Measurements from ENCODE around the gene CLSTN1. TPM values are rescaled to one million over a fixed set of nuclear protein-coding genes. Genes with fewer than 3 reads are reported as not detected.

Gene CLSTN1
- total RNA-seq, 1 experiment from 2014 or later: 119 TPM

DNA sequence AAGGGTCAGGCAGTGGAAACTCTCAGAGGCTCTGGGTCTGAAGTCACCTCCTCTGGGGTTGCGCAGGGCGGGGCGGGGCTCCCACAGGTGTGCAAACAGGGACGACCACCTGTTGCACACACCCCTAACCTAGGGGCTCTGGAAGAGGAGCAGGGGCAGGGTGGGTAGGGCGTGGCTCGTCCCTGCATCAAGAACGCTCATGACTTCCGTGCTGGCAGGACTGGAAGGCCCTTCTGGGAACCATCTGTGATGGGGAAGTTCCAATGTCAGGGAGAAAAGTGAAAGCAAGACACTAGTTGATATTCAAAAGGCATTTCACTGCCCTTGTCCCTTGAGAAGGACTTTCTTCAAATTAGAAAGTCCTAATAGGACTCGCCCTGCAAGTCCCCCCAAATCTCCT, 22.1 kb upstream of the CLSTN1 start (continued):
- TF ChIP-seq, protein P1, sequence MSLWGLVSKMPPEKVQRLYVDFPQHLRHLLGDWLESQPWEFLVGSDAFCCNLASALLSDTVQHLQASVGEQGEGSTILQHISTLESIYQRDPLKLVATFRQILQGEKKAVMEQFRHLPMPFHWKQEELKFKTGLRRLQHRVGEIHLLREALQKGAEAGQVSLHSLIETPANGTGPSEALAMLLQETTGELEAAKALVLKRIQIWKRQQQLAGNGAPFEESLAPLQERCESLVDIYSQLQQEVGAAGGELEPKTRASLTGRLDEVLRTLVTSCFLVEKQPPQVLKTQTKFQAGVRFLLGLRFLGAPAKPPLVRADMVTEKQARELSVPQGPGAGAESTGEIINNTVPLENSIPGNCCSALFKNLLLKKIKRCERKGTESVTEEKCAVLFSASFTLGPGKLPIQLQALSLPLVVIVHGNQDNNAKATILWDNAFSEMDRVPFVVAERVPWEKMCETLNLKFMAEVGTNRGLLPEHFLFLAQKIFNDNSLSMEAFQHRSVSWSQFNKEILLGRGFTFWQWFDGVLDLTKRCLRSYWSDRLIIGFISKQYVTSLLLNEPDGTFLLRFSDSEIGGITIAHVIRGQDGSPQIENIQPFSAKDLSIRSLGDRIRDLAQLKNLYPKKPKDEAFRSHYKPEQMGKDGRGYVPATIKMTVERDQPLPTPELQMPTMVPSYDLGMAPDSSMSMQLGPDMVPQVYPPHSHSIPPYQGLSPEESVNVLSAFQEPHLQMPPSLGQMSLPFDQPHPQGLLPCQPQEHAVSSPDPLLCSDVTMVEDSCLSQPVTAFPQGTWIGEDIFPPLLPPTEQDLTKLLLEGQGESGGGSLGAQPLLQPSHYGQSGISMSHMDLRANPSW (CRISPR knock-in tag; conservative IDR thresholded peaks at IDR 0.05; ENCODE audit: low read depth): no peak

DNA sequence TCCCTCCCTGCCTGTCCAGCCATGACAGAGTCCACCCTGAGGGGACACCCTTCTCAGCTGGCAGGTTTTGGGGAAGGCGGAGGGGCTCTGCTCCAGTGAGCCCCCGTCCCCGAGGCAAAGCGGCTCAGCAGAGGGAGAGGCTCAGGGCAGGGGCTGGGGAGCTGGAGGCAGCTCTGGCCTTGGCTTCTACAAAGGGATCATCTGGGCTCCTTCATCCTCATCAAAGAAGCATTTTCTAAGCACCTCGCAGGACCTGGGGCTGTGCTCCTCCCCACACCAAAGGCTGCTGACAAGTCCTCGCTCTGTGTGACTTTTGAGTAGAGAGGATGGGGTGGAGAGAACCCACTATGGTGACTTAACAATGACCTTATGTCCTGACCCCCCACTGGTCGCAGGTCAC, 21.0 kb upstream of the CLSTN1 start:
- H3K9me3 Mint-ChIP-seq: no peaks in the 10 kb centered on the region
- H3K4me1 Mint-ChIP-seq: peaks cover 20% of the 10 kb centered on the region
- ChIA-PET CTCF (interaction anchor here (0.6 to 1.4 kb wide), 4 partner anchors 10 to 123 kb away, joined by 3 to 7 read pairs (median 3); no protein-coding TSS in a partner anchor), POLR2A (interaction anchor here (0.8 kb wide), 1 partner anchor 9 kb away, joined by 3 read pairs; no protein-coding TSS in a partner anchor)
- TF ChIP-seq AFF4 (CRISPR knock-in tag; IDR thresholded peaks at IDR 0.05; ENCODE audit: borderline replicate concordance) (no peak), GTF2I (CRISPR knock-in tag; conservative IDR thresholded peaks at IDR 0.05) (no peak), MYBL2 (CRISPR knock-in tag; IDR thresholded peaks at IDR 0.05) (no peak), ZNF138 (CRISPR knock-in tag; conservative IDR thresholded peaks at IDR 0.05) (no peak)
- TF ChIP-seq, protein P2, sequence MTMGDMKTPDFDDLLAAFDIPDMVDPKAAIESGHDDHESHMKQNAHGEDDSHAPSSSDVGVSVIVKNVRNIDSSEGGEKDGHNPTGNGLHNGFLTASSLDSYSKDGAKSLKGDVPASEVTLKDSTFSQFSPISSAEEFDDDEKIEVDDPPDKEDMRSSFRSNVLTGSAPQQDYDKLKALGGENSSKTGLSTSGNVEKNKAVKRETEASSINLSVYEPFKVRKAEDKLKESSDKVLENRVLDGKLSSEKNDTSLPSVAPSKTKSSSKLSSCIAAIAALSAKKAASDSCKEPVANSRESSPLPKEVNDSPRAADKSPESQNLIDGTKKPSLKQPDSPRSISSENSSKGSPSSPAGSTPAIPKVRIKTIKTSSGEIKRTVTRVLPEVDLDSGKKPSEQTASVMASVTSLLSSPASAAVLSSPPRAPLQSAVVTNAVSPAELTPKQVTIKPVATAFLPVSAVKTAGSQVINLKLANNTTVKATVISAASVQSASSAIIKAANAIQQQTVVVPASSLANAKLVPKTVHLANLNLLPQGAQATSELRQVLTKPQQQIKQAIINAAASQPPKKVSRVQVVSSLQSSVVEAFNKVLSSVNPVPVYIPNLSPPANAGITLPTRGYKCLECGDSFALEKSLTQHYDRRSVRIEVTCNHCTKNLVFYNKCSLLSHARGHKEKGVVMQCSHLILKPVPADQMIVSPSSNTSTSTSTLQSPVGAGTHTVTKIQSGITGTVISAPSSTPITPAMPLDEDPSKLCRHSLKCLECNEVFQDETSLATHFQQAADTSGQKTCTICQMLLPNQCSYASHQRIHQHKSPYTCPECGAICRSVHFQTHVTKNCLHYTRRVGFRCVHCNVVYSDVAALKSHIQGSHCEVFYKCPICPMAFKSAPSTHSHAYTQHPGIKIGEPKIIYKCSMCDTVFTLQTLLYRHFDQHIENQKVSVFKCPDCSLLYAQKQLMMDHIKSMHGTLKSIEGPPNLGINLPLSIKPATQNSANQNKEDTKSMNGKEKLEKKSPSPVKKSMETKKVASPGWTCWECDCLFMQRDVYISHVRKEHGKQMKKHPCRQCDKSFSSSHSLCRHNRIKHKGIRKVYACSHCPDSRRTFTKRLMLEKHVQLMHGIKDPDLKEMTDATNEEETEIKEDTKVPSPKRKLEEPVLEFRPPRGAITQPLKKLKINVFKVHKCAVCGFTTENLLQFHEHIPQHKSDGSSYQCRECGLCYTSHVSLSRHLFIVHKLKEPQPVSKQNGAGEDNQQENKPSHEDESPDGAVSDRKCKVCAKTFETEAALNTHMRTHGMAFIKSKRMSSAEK (CRISPR knock-in tag; IDR thresholded peaks at IDR 0.05; ENCODE audit: borderline replicate concordance): no peak
- TF ChIP-seq, protein P3, sequence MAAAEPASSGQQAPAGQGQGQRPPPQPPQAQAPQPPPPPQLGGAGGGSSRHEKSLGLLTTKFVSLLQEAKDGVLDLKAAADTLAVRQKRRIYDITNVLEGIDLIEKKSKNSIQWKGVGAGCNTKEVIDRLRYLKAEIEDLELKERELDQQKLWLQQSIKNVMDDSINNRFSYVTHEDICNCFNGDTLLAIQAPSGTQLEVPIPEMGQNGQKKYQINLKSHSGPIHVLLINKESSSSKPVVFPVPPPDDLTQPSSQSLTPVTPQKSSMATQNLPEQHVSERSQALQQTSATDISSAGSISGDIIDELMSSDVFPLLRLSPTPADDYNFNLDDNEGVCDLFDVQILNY (CRISPR knock-in tag; IDR thresholded peaks at IDR 0.05): no peak
- H3K27me3 Mint-ChIP-seq (ENCODE audit: low read depth): no peaks in the 10 kb centered on the region; the same call in 1 of the 2 replicates
- H3K27ac Mint-ChIP-seq: no peak overlapping the region
- no peak overlapping the region for H3K4me3 Mint-ChIP-seq
- H3K36me3 Mint-ChIP-seq: no peaks in the 10 kb centered on the region
- DNase-seq (ENCODE audit: low spot score): no peak
- no peak for ATAC-seq

GRCh38 chr1:9844106-9844505, 20.3 kb upstream of the CLSTN1 start:
- no peak for DNase-seq (ENCODE audit: low spot score)
- Mint-ChIP-seq H3K9me3 (no peaks in the 10 kb centered on the region), H3K4me1 (peaks cover 20% of the 10 kb centered on the region), H3K27ac (no peak overlapping the region), H3K36me3 (no peaks in the 10 kb centered on the region), H3K27me3 (ENCODE audit: low read depth) (no peaks in the 10 kb centered on the region; the same call in 1 of the 2 replicates), H3K4me3 (no peak overlapping the region)
- TF ChIP-seq NR3C1 (CRISPR knock-in tag; conservative IDR thresholded peaks at IDR 0.05; ENCODE audit: low read depth): no peak
- ChIA-PET POLR2A (no interaction called here), CTCF (interaction anchor here (0.6 to 2.6 kb wide), 8 partner anchors 9 to 123 kb away, joined by 3 to 30 read pairs (median 8); no protein-coding TSS in a partner anchor)
- ATAC-seq: no peak
